ENCODE data around the gene ARRDC3.

Gene ARRDC3

DNA sequence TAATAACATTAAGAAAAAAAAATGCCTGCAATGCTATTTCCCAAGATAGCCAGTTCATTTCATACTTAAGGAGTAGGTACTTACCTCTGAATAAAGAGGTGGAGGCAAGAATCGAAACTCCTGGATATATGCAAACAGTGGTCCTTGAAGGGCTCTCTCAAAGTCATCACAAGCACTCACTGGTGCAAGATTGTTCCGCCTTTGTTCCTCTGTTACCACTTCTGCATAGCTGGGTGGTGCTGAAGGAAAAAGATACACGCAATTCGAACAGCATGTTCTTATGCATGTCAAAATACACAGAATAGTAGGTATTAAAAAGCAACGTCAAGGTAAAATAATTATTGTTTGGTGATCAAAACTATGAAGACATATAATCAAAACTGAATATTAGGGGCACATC lies 9.5 kb downstream of the ARRDC3 start:
- WGBS (ENCODE audit: insufficient coverage): 94% methylated on average over 3 of the region's 5 CpGs
- no peak overlapping the region for H3K4me3 ChIP-seq (ENCODE audit: control insufficient read depth in 1 of 7, extremely low read depth in 1 of 7, insufficient read depth in 4 of 7, low read depth in 2 of 7, low read length in 6 of 7)
- H3K9me3 ChIP-seq (ENCODE audit: control extremely low read depth in 1 of 5, control insufficient read depth in 4 of 5, insufficient read depth in 2 of 5, low read depth in 1 of 5, low read length in 4 of 5): no peaks in the 10 kb centered on the region
- DNase-seq: no peak
- ChIA-PET POLR2A (no interaction called here), CTCF (interaction anchor here (1.3 to 1.5 kb wide), 2 partner anchors 15 to 270 kb away, joined by 4 read pairs; no protein-coding TSS in a partner anchor)
- peaks cover 0 to 11% (median 1%) of the 10 kb centered on the region in 4 experiments for H3K4me1 ChIP-seq (ENCODE audit: control extremely low read depth in 1 of 4, control insufficient read depth in 4 of 4, insufficient read depth in 4 of 4, low read length in 3 of 4)
- peaks cover 33 to 85% (median 53%) of the 10 kb centered on the region in 4 experiments for H3K36me3 ChIP-seq (ENCODE audit: control insufficient read depth in 4 of 4, insufficient read depth in 4 of 4, low read length in 3 of 4)
- no peaks in the 10 kb centered on the region for H3K27me3 ChIP-seq (replicated peaks in 2 of 5; ENCODE audit: control insufficient read depth in 4 of 5, insufficient read depth in 5 of 5, low read length in 4 of 5)
- H3K27ac ChIP-seq (ENCODE audit: insufficient read depth in 1 of 2, low read depth in 1 of 2, low read length in 2 of 2, poor library complexity in 1 of 2, severe bottlenecking in 2 of 2): no peak overlapping the region

DNA sequence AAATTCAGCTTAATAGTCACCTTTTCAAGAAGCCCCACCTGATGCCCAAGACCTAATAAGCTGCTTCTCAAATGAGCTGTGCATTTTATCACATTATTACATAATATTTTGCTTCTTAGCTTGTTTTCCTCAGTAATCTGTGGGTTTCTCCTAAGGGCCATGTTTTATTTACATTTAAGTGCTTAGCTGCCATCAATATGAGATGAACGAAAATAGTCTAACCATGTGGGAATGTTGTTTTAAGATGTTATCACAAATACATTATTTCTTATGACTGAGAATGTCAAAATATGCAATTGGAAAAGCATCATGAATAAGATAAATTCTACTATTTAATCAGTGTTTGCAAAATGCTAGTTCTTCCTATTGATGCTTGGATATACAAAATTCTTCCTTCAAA lies 10.1 kb downstream of the ARRDC3 start:
- no peak overlapping the region for H3K4me3 ChIP-seq (ENCODE audit: control insufficient read depth in 1 of 7, extremely low read depth in 1 of 7, insufficient read depth in 4 of 7, low read depth in 2 of 7, low read length in 6 of 7)
- peaks cover 0 to 5% (median 0%) of the 10 kb centered on the region in 4 experiments for H3K4me1 ChIP-seq (ENCODE audit: control extremely low read depth in 1 of 4, control insufficient read depth in 4 of 4, insufficient read depth in 4 of 4, low read length in 3 of 4)
- no peak overlapping the region for H3K27ac ChIP-seq (ENCODE audit: insufficient read depth in 1 of 2, low read depth in 1 of 2, low read length in 2 of 2, poor library complexity in 1 of 2, severe bottlenecking in 2 of 2)
- DNase-seq: no peak
- peaks cover 36 to 89% (median 57%) of the 10 kb centered on the region in 4 experiments for H3K36me3 ChIP-seq (ENCODE audit: control insufficient read depth in 4 of 4, insufficient read depth in 4 of 4, low read length in 3 of 4)
- no peaks in the 10 kb centered on the region for H3K9me3 ChIP-seq (ENCODE audit: control extremely low read depth in 1 of 5, control insufficient read depth in 4 of 5, insufficient read depth in 2 of 5, low read depth in 1 of 5, low read length in 4 of 5)
- ChIA-PET CTCF (interaction anchor here (0.6 to 1.5 kb wide), 3 partner anchors 15 to 390 kb away, joined by 3 to 4 read pairs (median 4); no protein-coding TSS in a partner anchor), POLR2A (interaction anchor here (1.4 kb wide), 1 partner anchor 10 kb away, joined by 6 read pairs; the partner anchor contains the start of gene ARRDC3)
- no peaks in the 10 kb centered on the region for H3K27me3 ChIP-seq (replicated peaks in 2 of 5; ENCODE audit: control insufficient read depth in 4 of 5, insufficient read depth in 5 of 5, low read length in 4 of 5)
- WGBS (ENCODE audit: insufficient coverage): no CpG with 5 or more reads among the region's 1 CpG

DNA sequence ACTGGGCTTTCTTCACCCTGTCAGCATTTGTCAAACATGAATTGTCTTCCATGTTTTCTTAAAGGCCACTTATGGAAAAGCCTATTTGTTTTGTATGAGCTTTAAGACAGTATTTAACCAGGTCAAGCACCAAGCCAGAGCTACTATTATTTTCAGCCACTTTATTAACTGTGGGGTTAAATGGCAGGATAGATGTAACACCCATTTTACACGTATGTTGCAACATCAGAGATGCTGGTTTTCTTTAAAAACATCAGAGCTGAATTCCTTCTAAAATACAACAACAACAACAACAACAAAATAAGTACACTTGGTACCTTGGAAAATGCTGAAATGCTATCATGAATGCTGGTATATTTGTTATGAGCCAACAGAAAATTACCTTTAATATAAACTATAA lies 13.6 kb downstream of the ARRDC3 start:
- no peak for DNase-seq
- Histone ChIP-seq H3K27ac (ENCODE audit: insufficient read depth in 1 of 2, low read depth in 1 of 2, low read length in 2 of 2, poor library complexity in 1 of 2, severe bottlenecking in 2 of 2) (no peak overlapping the region), H3K9me3 (ENCODE audit: control extremely low read depth in 1 of 5, control insufficient read depth in 4 of 5, insufficient read depth in 2 of 5, low read depth in 1 of 5, low read length in 4 of 5) (no peaks in the 10 kb centered on the region), H3K4me1 (ENCODE audit: control extremely low read depth in 1 of 4, control insufficient read depth in 4 of 4, insufficient read depth in 4 of 4, low read length in 3 of 4) (no peaks in the 10 kb centered on the region), H3K27me3 (replicated peaks in 2 of 5; ENCODE audit: control insufficient read depth in 4 of 5, insufficient read depth in 5 of 5, low read length in 4 of 5) (no peaks in the 10 kb centered on the region), H3K36me3 (ENCODE audit: control insufficient read depth in 4 of 4, insufficient read depth in 4 of 4, low read length in 3 of 4) (peaks cover 28 to 70% (median 40%) of the 10 kb centered on the region in 4 experiments), H3K4me3 (ENCODE audit: control insufficient read depth in 1 of 7, extremely low read depth in 1 of 7, insufficient read depth in 4 of 7, low read depth in 2 of 7, low read length in 6 of 7) (no peak overlapping the region)
- CTCF ChIA-PET: interaction anchor here (0.7 to 2.3 kb wide), 3 partner anchors 9 to 271 kb away, joined by 3 to 7 read pairs (median 3); no protein-coding TSS in a partner anchor
- no CpG with 5 or more reads among the region's 1 CpG for WGBS (ENCODE audit: insufficient coverage)
- POLR2A ChIA-PET: no interaction called here

GRCh38 chr5:91367908-91368648 lies 15.0 kb downstream of the ARRDC3 start:
- H3K9me3 ChIP-seq (ENCODE audit: control extremely low read depth in 1 of 5, control insufficient read depth in 4 of 5, insufficient read depth in 2 of 5, low read depth in 1 of 5, low read length in 4 of 5): no peaks in the 10 kb centered on the region
- H3K36me3 ChIP-seq (ENCODE audit: control insufficient read depth in 4 of 4, insufficient read depth in 4 of 4, low read length in 3 of 4): peaks cover 21 to 56% (median 32%) of the 10 kb centered on the region in 4 experiments
- H3K27ac ChIP-seq (ENCODE audit: insufficient read depth in 1 of 2, low read depth in 1 of 2, low read length in 2 of 2, poor library complexity in 1 of 2, severe bottlenecking in 2 of 2): no peak overlapping the region
- POLR2A ChIA-PET: no interaction called here
- CTCF ChIA-PET: interaction anchor here (1.8 kb wide), 1 partner anchor 10 kb away, joined by 4 read pairs; no protein-coding TSS in a partner anchor
- no peaks in the 10 kb centered on the region for H3K27me3 ChIP-seq (replicated peaks in 2 of 5; ENCODE audit: control insufficient read depth in 4 of 5, insufficient read depth in 5 of 5, low read length in 4 of 5)
- no peaks in the 10 kb centered on the region for H3K4me1 ChIP-seq (ENCODE audit: control extremely low read depth in 1 of 4, control insufficient read depth in 4 of 4, insufficient read depth in 4 of 4, low read length in 3 of 4)
- no peak overlapping the region for H3K4me3 ChIP-seq (ENCODE audit: control insufficient read depth in 1 of 7, extremely low read depth in 1 of 7, insufficient read depth in 4 of 7, low read depth in 2 of 7, low read length in 6 of 7)
- 100% methylated on average over 4 of the region's 8 CpGs for WGBS (ENCODE audit: insufficient coverage)
- no peak for DNase-seq

- Histone ChIP-seq H3K4me1 (ENCODE audit: control extremely low read depth in 1 of 4, control insufficient read depth in 4 of 4, insufficient read depth in 4 of 4, low read length in 3 of 4) (no peaks in the 10 kb centered on the region), H3K27me3 (replicated peaks in 2 of 5; ENCODE audit: control insufficient read depth in 4 of 5, insufficient read depth in 5 of 5, low read length in 4 of 5) (no peaks in the 10 kb centered on the region), H3K4me3 (ENCODE audit: control insufficient read depth in 1 of 7, extremely low read depth in 1 of 7, insufficient read depth in 4 of 7, low read depth in 2 of 7, low read length in 6 of 7) (no peak overlapping the region), H3K27ac (ENCODE audit: insufficient read depth in 1 of 2, low read depth in 1 of 2, low read length in 2 of 2, poor library complexity in 1 of 2, severe bottlenecking in 2 of 2) (no peak overlapping the region), H3K9me3 (ENCODE audit: control extremely low read depth in 1 of 5, control insufficient read depth in 4 of 5, insufficient read depth in 2 of 5, low read depth in 1 of 5, low read length in 4 of 5) (no peaks in the 10 kb centered on the region), H3K36me3 (ENCODE audit: control insufficient read depth in 4 of 4, insufficient read depth in 4 of 4, low read length in 3 of 4) (peaks cover 15 to 49% (median 27%) of the 10 kb centered on the region in 4 experiments)
- ChIA-PET CTCF (interaction anchor here (1.8 kb wide), 1 partner anchor 11 kb away, joined by 4 read pairs; no protein-coding TSS in a partner anchor), POLR2A (interaction anchor here (0.8 kb wide), 1 partner anchor 16 kb away, joined by 3 read pairs; the partner anchor contains the start of gene ARRDC3)
- DNase-seq: no peak
These were observed 15.8 kb downstream of the ARRDC3 start for GRCh38 chr5:91367344-91367743.

DNA sequence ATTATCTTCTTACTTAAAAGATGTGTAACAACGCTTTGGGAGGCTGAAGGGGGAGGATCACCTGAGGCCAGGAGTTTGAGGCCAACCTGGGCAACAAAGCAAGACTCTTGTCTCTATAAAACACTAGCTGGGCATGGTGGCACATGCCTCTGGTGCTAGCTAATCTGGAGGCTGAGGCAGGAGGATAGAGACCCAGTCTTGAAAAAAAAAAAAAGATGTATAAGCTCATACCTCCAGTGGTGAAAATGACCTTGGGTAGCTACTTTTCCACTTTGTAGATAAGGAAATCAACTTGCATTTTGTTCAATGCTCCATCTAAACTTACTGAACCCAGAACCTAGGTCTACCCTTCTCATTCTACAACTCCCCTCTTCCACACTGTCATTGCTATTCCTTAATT lies 16.6 kb downstream of the ARRDC3 start:
- no peak for DNase-seq
- CTCF ChIA-PET: interaction anchor here (1.8 kb wide), 1 partner anchor 12 kb away, joined by 4 read pairs; no protein-coding TSS in a partner anchor
- POLR2A ChIA-PET: interaction anchor here (0.7 to 0.8 kb wide), 2 partner anchors 17 to 332 kb away, joined by 3 to 5 read pairs; partner anchors contain the start of gene ARRDC3
- Histone ChIP-seq H3K9me3 (ENCODE audit: control extremely low read depth in 1 of 5, control insufficient read depth in 4 of 5, insufficient read depth in 2 of 5, low read depth in 1 of 5, low read length in 4 of 5) (no peaks in the 10 kb centered on the region), H3K27me3 (replicated peaks in 2 of 5; ENCODE audit: control insufficient read depth in 4 of 5, insufficient read depth in 5 of 5, low read length in 4 of 5) (no peaks in the 10 kb centered on the region), H3K27ac (ENCODE audit: insufficient read depth in 1 of 2, low read depth in 1 of 2, low read length in 2 of 2, poor library complexity in 1 of 2, severe bottlenecking in 2 of 2) (no peak overlapping the region), H3K4me3 (ENCODE audit: control insufficient read depth in 1 of 7, extremely low read depth in 1 of 7, insufficient read depth in 4 of 7, low read depth in 2 of 7, low read length in 6 of 7) (no peak overlapping the region), H3K36me3 (ENCODE audit: control insufficient read depth in 4 of 4, insufficient read depth in 4 of 4, low read length in 3 of 4) (peaks cover 12 to 41% (median 21%) of the 10 kb centered on the region in 4 experiments), H3K4me1 (ENCODE audit: control extremely low read depth in 1 of 4, control insufficient read depth in 4 of 4, insufficient read depth in 4 of 4, low read length in 3 of 4) (no peaks in the 10 kb centered on the region)
- WGBS (ENCODE audit: insufficient coverage): 100% methylated on average over 1 of the region's 1 CpG

DNA sequence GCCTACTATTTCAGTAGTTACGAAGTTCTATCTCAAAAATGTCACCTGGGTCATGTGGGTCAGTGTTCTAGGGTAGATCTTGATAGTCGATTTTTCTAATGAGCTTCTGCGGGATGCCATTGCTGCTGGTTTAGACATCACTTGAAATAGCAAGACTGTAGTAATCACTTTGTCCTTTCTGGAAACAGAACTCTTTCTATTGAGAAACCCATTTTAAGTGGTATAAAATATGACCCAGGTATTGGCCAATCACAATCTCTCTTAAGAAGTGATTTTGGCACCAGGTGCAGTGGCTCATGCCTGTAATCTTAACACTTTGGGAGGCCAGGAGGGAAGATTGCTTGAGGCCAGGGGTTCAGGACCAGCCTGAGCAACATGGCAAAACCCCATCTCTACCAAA lies 17.6 kb downstream of the ARRDC3 start:
- Histone ChIP-seq H3K4me1 (ENCODE audit: control extremely low read depth in 1 of 4, control insufficient read depth in 4 of 4, insufficient read depth in 4 of 4, low read length in 3 of 4) (no peaks in the 10 kb centered on the region), H3K4me3 (ENCODE audit: control insufficient read depth in 1 of 7, extremely low read depth in 1 of 7, insufficient read depth in 4 of 7, low read depth in 2 of 7, low read length in 6 of 7) (no peak overlapping the region), H3K27ac (ENCODE audit: insufficient read depth in 1 of 2, low read depth in 1 of 2, low read length in 2 of 2, poor library complexity in 1 of 2, severe bottlenecking in 2 of 2) (no peak overlapping the region), H3K27me3 (replicated peaks in 2 of 5; ENCODE audit: control insufficient read depth in 4 of 5, insufficient read depth in 5 of 5, low read length in 4 of 5) (no peaks in the 10 kb centered on the region), H3K9me3 (ENCODE audit: control extremely low read depth in 1 of 5, control insufficient read depth in 4 of 5, insufficient read depth in 2 of 5, low read depth in 1 of 5, low read length in 4 of 5) (peaks cover 0 to 8% (median 0%) of the 10 kb centered on the region in 5 experiments), H3K36me3 (ENCODE audit: control insufficient read depth in 4 of 4, insufficient read depth in 4 of 4, low read length in 3 of 4) (peaks cover 8 to 30% (median 12%) of the 10 kb centered on the region in 4 experiments)
- CTCF ChIA-PET: no interaction called here
- DNase-seq: no peak
- POLR2A ChIA-PET: no interaction called here
- 82% methylated on average over 2 of the region's 3 CpGs for WGBS (ENCODE audit: insufficient coverage)
